SK-N-SH (cell line): Measurements from ENCODE around the gene TBC1D2. TPM values are rescaled to one million over a fixed set of nuclear protein-coding genes. Genes with fewer than 3 reads are reported as not detected.

Experiments used
- CTCF ChIA-PET: fragments of 300-600, 350-600 bp; formaldehyde crosslinking; extraction: SDS; loops from one replicate; lab custom pipeline; 2021; lab: Yijun Ruan, JAX
- POLR2A ChIA-PET: fragments of 350-600 bp; sonication (Branson Sonifier 250); formaldehyde crosslinking; extraction: SDS; loops from one replicate; lab custom pipeline; 2020; ENCODE audit warnings: antibody characterized with exemption, inconsistent platforms; lab: Yijun Ruan, JAX
- DNase-seq: peaks from one replicate; pipeline ENCODE4 v3.0.0; 2012
- H2AFZ ChIP-seq: fragments of 200-600 bp; sonication (generic); 2 replicates; pipeline ENCODE4 v1.8.1; 2016; ENCODE audit warnings: antibody characterized with exemption, mild to moderate bottlenecking, low read depth
- H3F3A ChIP-seq: fragments of 200-600 bp; sonication (generic); replicated peaks from 2 replicates; pipeline ENCODE3; 2016; ENCODE audit warnings: antibody characterized with exemption, mild to moderate bottlenecking; ENCODE audit not compliant: insufficient read depth
- H3K27ac ChIP-seq, 2 experiments: fragments of 200-500 bp in 1 of 2; fragments of 200-600 bp in 1 of 2; sonication (Bioruptor generic) in 1 of 2; sonication (generic), shearing (Covaris generic) in 1 of 2; 2 replicates each; pipeline versions ENCODE4 v1.5.1 to v1.6.1; 2014 to 2016; ENCODE audit warnings: low read depth in 2 of 2, inconsistent platforms in 1 of 2, low read length in 1 of 2, mild to moderate bottlenecking in 1 of 2, mixed read lengths in 1 of 2
- H3K27me3 ChIP-seq: fragments of 200-600 bp; sonication (generic), shearing (Covaris generic); 2 replicates; pipeline ENCODE4 v1.6.1; 2016; ENCODE audit warnings: mixed run types; ENCODE audit not compliant: insufficient read depth
- H3K36me3 ChIP-seq, 2 experiments: fragments of 200-500 bp in 1 of 2; fragments of 200-600 bp in 1 of 2; sonication (Bioruptor generic) in 1 of 2; sonication (generic) in 1 of 2; replicated peaks in 1 of 2; 2 replicates each; pipeline versions ENCODE3 to v1.5.1; 2014 to 2016; ENCODE audit warnings: low read length in 1 of 2, mild to moderate bottlenecking in 1 of 2; ENCODE audit not compliant: insufficient read depth in 2 of 2, control insufficient read depth in 1 of 2
- H3K4me1 ChIP-seq, 2 experiments: fragments of 200-500 bp in 1 of 2; fragments of 200-600 bp in 1 of 2; sonication (Bioruptor generic) in 1 of 2; sonication (generic), shearing (Covaris generic) in 1 of 2; 2 replicates each; pipeline versions ENCODE4 v1.5.1 to v1.6.1; 2014 to 2016; ENCODE audit warnings: low read depth in 1 of 2, low read length in 1 of 2, mixed run types in 1 of 2; ENCODE audit not compliant: insufficient read depth in 2 of 2, control insufficient read depth in 1 of 2
- H3K4me2 ChIP-seq: fragments of 200-600 bp; sonication (generic), shearing (Covaris generic); 2 replicates; pipeline ENCODE4 v1.6.1; 2017; ENCODE audit warnings: mixed run types
- H3K4me3 ChIP-seq, 2 experiments: fragments of 200-500 bp in 1 of 2; fragments of 200-600 bp in 1 of 2; sonication (Bioruptor generic) in 1 of 2; sonication (generic), shearing (Covaris generic) in 1 of 2; 2 replicates each; pipeline versions ENCODE4 v1.5.1 to v1.8.1; 2014 to 2016; ENCODE audit warnings: low read depth in 2 of 2, inconsistent platforms in 1 of 2, low read length in 1 of 2, mild to moderate bottlenecking in 1 of 2, mixed read lengths in 1 of 2, moderate library complexity in 1 of 2
- H3K79me2 ChIP-seq: fragments of 200-600 bp; sonication (generic); 2 replicates; pipeline ENCODE4 v1.8.1; 2017; ENCODE audit warnings: mild to moderate bottlenecking; ENCODE audit not compliant: insufficient read depth
- H3K9ac ChIP-seq: fragments of 200-600 bp; sonication (generic); 2 replicates; pipeline ENCODE4 v1.6.1; 2017; ENCODE audit warnings: mixed run types
- H3K9me2 ChIP-seq: fragments of 200-600 bp; sonication (generic); 2 replicates; pipeline ENCODE4 v1.6.1; 2017; ENCODE audit warnings: mixed run types
- H3K9me3 ChIP-seq: fragments of 200-600 bp; sonication (generic); 2 replicates; pipeline ENCODE4 v1.6.1; 2017; ENCODE audit warnings: mixed run types, mild to moderate bottlenecking, moderate library complexity
- H4K20me1 ChIP-seq: fragments of 200-600 bp; sonication (generic); 2 replicates; pipeline ENCODE4 v1.6.1; 2017; ENCODE audit warnings: mild to moderate bottlenecking, mixed run types; ENCODE audit not compliant: insufficient read depth
- EZH2phosphoT487 ChIP-seq: fragments of 200-600 bp; sonication (generic); IDR thresholded peaks from 2 replicates; pipeline ENCODE4 v1.6.1; 2017; ENCODE audit warnings: low read depth, mixed run types, mild to moderate bottlenecking, antibody characterized with exemption, moderate library complexity, borderline replicate concordance
- FOSL2 ChIP-seq: IDR thresholded peaks from 2 replicates; pipeline ENCODE4 v1.4.0; 2012; ENCODE audit warnings: low read depth, mild to moderate bottlenecking, moderate library complexity, borderline replicate concordance
- GATA2 ChIP-seq: sonication (generic); formaldehyde crosslinking; IDR thresholded peaks from 2 replicates; pipeline ENCODE4 v1.5.0; 2020; ENCODE audit warnings: mild to moderate bottlenecking, missing genetic modification reagents
- JUND ChIP-seq: IDR thresholded peaks from 2 replicates; pipeline ENCODE4 v1.4.0; 2012
- MEF2A ChIP-seq: IDR thresholded peaks from 2 replicates; pipeline ENCODE4 v1.4.0; 2012; ENCODE audit warnings: low read depth, borderline replicate concordance
- MXI1 ChIP-seq: IDR thresholded peaks from 2 replicates; pipeline ENCODE4 v1.6.1; 2012; ENCODE audit warnings: mild to moderate bottlenecking, low read depth, low read length, improper control_type of control experiment
- RFX5 ChIP-seq: IDR thresholded peaks from 2 replicates; pipeline ENCODE4 v1.6.1; 2012; ENCODE audit warnings: mild to moderate bottlenecking, improper control_type of control experiment, low read length
- SIN3A ChIP-seq: IDR thresholded peaks from 2 replicates; pipeline ENCODE4 v1.6.1; 2012; ENCODE audit warnings: low read depth, mild to moderate bottlenecking, low read length, moderate library complexity, borderline replicate concordance
- TAF1 ChIP-seq: IDR thresholded peaks from 2 replicates; pipeline ENCODE4 v1.6.1; 2012; ENCODE audit warnings: low read depth, mild to moderate bottlenecking, low read length, moderate library complexity, borderline replicate concordance
- TCF12 ChIP-seq: IDR thresholded peaks from 2 replicates; pipeline ENCODE4 v1.4.0; 2012
- WGBS: methylation state at CpG from one replicate; pipeline ENCODE4 v1.1.6; 2017; ENCODE audit warnings: low lambda C conversion rate; 5-methylcytosine and 5-hydroxymethylcytosine counted together
- polyA plus RNA-seq, 3 experiments: library from polyadenylated mRNA; depleted of rRNA; stranded (reverse); fragments of >200 nt; gene quantifications; 2 replicates each; pipeline ENCODE4 v1.2.3, GENCODE V29; 2012
- TF ChIP-seq, protein P1 (sequence below): fragments of 200-600 bp; sonication (generic); IDR thresholded peaks from 2 replicates; pipeline ENCODE4 v1.6.1; 2017; ENCODE audit warnings: antibody characterized with exemption, mild to moderate bottlenecking, moderate library complexity
- TF ChIP-seq, protein P2 (sequence below): IDR thresholded peaks from 2 replicates; pipeline ENCODE4 v1.6.1; 2012; ENCODE audit warnings: mild to moderate bottlenecking, low read depth, low read length, moderate library complexity
- TF ChIP-seq, protein P3 (sequence below): IDR thresholded peaks from 2 replicates; pipeline ENCODE4 v1.4.0; 2012; ENCODE audit warnings: low read depth

The TBC1D2 gene
- polyA plus RNA-seq, 1 of the 3 experiments (the other 2 are of a cell fraction) = 5.6 TPM

DNA sequence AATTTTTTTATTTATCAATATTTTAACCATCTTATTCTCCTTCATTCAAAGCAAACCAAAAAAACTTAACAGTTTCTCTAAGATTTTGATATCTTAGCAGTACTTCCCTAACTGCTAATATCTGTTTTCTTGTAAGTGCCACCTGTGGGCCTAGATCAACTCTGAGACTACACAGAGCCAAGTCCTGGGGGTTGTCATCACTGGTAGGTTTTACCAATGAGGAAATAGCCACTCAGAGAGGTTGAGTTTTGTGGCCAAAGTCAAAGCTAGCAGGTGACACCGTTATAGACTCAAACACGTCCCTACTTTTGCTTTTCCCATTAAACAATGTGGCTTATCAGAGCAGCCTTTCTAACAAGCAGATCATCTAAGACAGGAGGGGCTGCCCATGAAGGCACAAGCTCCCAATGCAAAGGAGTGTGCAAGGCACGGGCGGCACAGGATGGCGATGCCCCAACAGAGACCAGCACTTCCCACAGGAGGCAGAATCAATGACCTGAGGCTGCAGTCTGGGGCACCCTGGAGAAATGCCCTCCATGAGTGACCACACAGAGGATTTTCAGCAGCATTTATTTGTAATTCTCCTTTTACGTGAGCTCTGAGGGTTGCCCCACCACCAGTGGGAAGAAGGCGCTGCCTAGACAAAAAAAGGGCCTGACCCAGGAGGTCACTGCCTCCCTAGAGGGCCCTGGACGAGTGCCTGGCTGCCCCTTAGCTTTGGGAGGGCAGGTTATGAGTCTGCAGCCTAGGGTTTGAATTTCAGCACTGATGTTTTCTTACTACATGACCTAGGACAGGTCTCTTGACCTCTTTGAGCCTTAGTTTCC, 7.4 kb downstream of the TBC1D2 start:
- Histone ChIP-seq H3K9me3 (no peaks in the 10 kb centered on the region), H3K9ac (no peak overlapping the region), H3K9me2 (no peaks in the 10 kb centered on the region), H3K79me2 (no peaks in the 10 kb centered on the region; the same call in 1 of the 2 replicates), H3K36me3 (no peaks in the 10 kb centered on the region), H4K20me1 (no peaks in the 10 kb centered on the region), H3K4me1 (peaks cover 0 to 11% of the 10 kb centered on the region in 2 experiments; a peak in 2 of 4 replicates), H3K27ac (no peak overlapping the region), H3K27me3 (no peaks in the 10 kb centered on the region), H3F3A (peaks cover 3% of the 10 kb centered on the region), H2AFZ (no peak overlapping the region), H3K4me3 (no peak overlapping the region), H3K4me2 (no peak overlapping the region)
- no peak for DNase-seq
- ChIA-PET POLR2A (interaction anchor here (0.5 kb wide), 1 partner anchor 38 kb away, joined by 9 read pairs; no protein-coding TSS in a partner anchor), CTCF (interaction anchor here (0.7 to 2.3 kb wide), 4 partner anchors 10 to 528 kb away, joined by 3 to 6 read pairs (median 4); no protein-coding TSS in a partner anchor)
- 97% methylated on average over 6 of the region's 8 CpGs for WGBS
- TF ChIP-seq SIN3A (no peak), EZH2phosphoT487 (no peak), TAF1 (no peak), TCF12 (no peak), RFX5 (no peak), JUND (no peak), GATA2 (CRISPR knock-in tag) (no peak), MEF2A (no peak), FOSL2 (no peak), MXI1 (no peak)
- TF ChIP-seq, protein P1, sequence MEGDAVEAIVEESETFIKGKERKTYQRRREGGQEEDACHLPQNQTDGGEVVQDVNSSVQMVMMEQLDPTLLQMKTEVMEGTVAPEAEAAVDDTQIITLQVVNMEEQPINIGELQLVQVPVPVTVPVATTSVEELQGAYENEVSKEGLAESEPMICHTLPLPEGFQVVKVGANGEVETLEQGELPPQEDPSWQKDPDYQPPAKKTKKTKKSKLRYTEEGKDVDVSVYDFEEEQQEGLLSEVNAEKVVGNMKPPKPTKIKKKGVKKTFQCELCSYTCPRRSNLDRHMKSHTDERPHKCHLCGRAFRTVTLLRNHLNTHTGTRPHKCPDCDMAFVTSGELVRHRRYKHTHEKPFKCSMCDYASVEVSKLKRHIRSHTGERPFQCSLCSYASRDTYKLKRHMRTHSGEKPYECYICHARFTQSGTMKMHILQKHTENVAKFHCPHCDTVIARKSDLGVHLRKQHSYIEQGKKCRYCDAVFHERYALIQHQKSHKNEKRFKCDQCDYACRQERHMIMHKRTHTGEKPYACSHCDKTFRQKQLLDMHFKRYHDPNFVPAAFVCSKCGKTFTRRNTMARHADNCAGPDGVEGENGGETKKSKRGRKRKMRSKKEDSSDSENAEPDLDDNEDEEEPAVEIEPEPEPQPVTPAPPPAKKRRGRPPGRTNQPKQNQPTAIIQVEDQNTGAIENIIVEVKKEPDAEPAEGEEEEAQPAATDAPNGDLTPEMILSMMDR = no peak
- TF ChIP-seq, protein P2, sequence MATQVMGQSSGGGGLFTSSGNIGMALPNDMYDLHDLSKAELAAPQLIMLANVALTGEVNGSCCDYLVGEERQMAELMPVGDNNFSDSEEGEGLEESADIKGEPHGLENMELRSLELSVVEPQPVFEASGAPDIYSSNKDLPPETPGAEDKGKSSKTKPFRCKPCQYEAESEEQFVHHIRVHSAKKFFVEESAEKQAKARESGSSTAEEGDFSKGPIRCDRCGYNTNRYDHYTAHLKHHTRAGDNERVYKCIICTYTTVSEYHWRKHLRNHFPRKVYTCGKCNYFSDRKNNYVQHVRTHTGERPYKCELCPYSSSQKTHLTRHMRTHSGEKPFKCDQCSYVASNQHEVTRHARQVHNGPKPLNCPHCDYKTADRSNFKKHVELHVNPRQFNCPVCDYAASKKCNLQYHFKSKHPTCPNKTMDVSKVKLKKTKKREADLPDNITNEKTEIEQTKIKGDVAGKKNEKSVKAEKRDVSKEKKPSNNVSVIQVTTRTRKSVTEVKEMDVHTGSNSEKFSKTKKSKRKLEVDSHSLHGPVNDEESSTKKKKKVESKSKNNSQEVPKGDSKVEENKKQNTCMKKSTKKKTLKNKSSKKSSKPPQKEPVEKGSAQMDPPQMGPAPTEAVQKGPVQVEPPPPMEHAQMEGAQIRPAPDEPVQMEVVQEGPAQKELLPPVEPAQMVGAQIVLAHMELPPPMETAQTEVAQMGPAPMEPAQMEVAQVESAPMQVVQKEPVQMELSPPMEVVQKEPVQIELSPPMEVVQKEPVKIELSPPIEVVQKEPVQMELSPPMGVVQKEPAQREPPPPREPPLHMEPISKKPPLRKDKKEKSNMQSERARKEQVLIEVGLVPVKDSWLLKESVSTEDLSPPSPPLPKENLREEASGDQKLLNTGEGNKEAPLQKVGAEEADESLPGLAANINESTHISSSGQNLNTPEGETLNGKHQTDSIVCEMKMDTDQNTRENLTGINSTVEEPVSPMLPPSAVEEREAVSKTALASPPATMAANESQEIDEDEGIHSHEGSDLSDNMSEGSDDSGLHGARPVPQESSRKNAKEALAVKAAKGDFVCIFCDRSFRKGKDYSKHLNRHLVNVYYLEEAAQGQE = no peak
- TF ChIP-seq, protein P3, sequence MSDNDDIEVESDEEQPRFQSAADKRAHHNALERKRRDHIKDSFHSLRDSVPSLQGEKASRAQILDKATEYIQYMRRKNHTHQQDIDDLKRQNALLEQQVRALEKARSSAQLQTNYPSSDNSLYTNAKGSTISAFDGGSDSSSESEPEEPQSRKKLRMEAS = no peak
